ENCODE data around the gene VRK2. TPM values are rescaled to one million over a fixed set of nuclear protein-coding genes. Genes with fewer than 3 reads are reported as not detected.

The VRK2 gene
- total and polyA plus RNA-seq, 10 of the 15 experiments (the other 5 are each of a cell fraction or from before 2014, with no cell fraction given): 26.5 to 78.0 (median 57.3) TPM

- TF ChIP-seq HCFC1 (IDR thresholded peaks at IDR 0.05; ENCODE audit: low read length) (no peak), RELB (IDR thresholded peaks at IDR 0.05; ENCODE audit: low read depth) (no peak), SRF (IDR thresholded peaks at IDR 0.05; ENCODE audit: low read depth in 2 of 2, low read length in 2 of 2) (no peak), CBFB (IDR thresholded peaks at IDR 0.05; ENCODE audit: low read depth) (no peak), ZSCAN29 (IDR thresholded peaks at IDR 0.05) (no peak), NFIC (IDR thresholded peaks at IDR 0.05; ENCODE audit: low read depth, low read length) (no peak), USF1 (IDR thresholded peaks at IDR 0.05; ENCODE audit: borderline replicate concordance, extremely low read length, insufficient read depth, low read depth, low read length) (no peak), ESRRA (IDR thresholded peaks at IDR 0.05; ENCODE audit: low read length) (no peak), TBL1XR1 (IDR thresholded peaks at IDR 0.05; ENCODE audit: low read depth, low read length) (no peak)
These were observed 110.2 kb downstream of the VRK2 start (continued) for GRCh38 chr2:58156780-58157179.

GRCh38 chr2:58157754-58158153 is 111.1 kb downstream of the VRK2 start:
- Histone ChIP-seq H3K79me2 (ENCODE audit: control insufficient read depth, insufficient read depth, low read length) (no peaks in the 10 kb centered on the region), H4K20me1 (ENCODE audit: control insufficient read depth, insufficient read depth) (no peaks in the 10 kb centered on the region), H3K9ac (ENCODE audit: control insufficient read depth, insufficient read depth, low read length) (no peak overlapping the region), H3K4me1 (ENCODE audit: control insufficient read depth, insufficient read depth, low read length) (no peaks in the 10 kb centered on the region), H3K4me2 (ENCODE audit: control insufficient read depth, insufficient read depth) (no peak overlapping the region), H3K27ac (ENCODE audit: control insufficient read depth, insufficient read depth) (no peak overlapping the region), H2AFZ (ENCODE audit: control insufficient read depth, low read depth, low read length) (no peak overlapping the region), H3K9me3 (replicated peaks; ENCODE audit: control insufficient read depth, insufficient read depth, low read length) (no peaks in the 10 kb centered on the region), H3K27me3 (replicated peaks in 1 of 2; ENCODE audit: control insufficient read depth in 2 of 2, insufficient read depth in 2 of 2, low read length in 1 of 2) (no peaks in the 10 kb centered on the region), H3K36me3 (ENCODE audit: control insufficient read depth in 2 of 2, insufficient read depth in 2 of 2, low read length in 1 of 2) (peaks cover 2 to 19% of the 10 kb centered on the region in 2 experiments), H3K4me3 (no peak overlapping the region)
- ChIA-PET CTCF (interaction anchor here (0.6 to 1.7 kb wide), 6 partner anchors 10 to 398 kb away, joined by 3 to 5 read pairs (median 3); no protein-coding TSS in a partner anchor), RAD21 (ENCODE audit: unreplicated experiment) (interaction anchor here (1.6 kb wide), 1 partner anchor 252 kb away, joined by 6 read pairs; no protein-coding TSS in a partner anchor), POLR2A (interaction anchor here (0.6 kb wide), 1 partner anchor 104 kb away, joined by 6 read pairs; no protein-coding TSS in a partner anchor), SMC1A (ENCODE audit: uncharacterized antibody, unreplicated experiment) (interaction anchor here (0.9 to 3.0 kb wide), 8 partner anchors 10 to 249 kb away, joined by 3 to 10 read pairs (median 4); no protein-coding TSS in a partner anchor)
- intact Hi-C loops (cut with micrococcal nuclease; ENCODE audit: unreplicated experiment): loop anchor here (5.0 kb wide), 1 partner anchor 250 kb away; no protein-coding TSS in a partner anchor
- DNase-seq (ENCODE audit: low read depth, low spot score) (no peak), ATAC-seq (no peak), FAIRE-seq (no peak)
- in situ Hi-C loops (cut with MboI): no loop called here
- no TSS peak for BruUV-seq (replicated peaks)
- no peak for TF ChIP-seq BACH1 (IDR thresholded peaks at IDR 0.05; ENCODE audit: borderline replicate concordance)
- TF ChIP-seq RUNX3 (IDR thresholded peaks at IDR 0.05; ENCODE audit: low read length): no peak
- TF ChIP-seq STAT1 (conservative IDR thresholded peaks at IDR 0.05): no peak
- no peak for TF ChIP-seq MYC (IDR thresholded peaks at IDR 0.05; ENCODE audit: insufficient read depth, insufficient read length, insufficient replicate concordance, low read length, severe bottlenecking)
- TF ChIP-seq ZBTB40 (IDR thresholded peaks at IDR 0.05; ENCODE audit: borderline replicate concordance): peak; percentile 48; the same call in 1 of the 2 replicates
- no peak for TF ChIP-seq MLLT1 (IDR thresholded peaks at IDR 0.05)
- no peak for TF ChIP-seq RCOR1 (conservative IDR thresholded peaks at IDR 0.05; ENCODE audit: low read depth, low read length)
